ENCODE results near the gene STIP1.

- TF ChIP-seq, protein P1, sequence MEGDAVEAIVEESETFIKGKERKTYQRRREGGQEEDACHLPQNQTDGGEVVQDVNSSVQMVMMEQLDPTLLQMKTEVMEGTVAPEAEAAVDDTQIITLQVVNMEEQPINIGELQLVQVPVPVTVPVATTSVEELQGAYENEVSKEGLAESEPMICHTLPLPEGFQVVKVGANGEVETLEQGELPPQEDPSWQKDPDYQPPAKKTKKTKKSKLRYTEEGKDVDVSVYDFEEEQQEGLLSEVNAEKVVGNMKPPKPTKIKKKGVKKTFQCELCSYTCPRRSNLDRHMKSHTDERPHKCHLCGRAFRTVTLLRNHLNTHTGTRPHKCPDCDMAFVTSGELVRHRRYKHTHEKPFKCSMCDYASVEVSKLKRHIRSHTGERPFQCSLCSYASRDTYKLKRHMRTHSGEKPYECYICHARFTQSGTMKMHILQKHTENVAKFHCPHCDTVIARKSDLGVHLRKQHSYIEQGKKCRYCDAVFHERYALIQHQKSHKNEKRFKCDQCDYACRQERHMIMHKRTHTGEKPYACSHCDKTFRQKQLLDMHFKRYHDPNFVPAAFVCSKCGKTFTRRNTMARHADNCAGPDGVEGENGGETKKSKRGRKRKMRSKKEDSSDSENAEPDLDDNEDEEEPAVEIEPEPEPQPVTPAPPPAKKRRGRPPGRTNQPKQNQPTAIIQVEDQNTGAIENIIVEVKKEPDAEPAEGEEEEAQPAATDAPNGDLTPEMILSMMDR (IDR thresholded peaks at IDR 0.05; ENCODE audit: extremely low read depth in 1 of 2, insufficient read depth in 1 of 2, low read depth in 1 of 2, low read length in 2 of 2), result no peak
- no peak for TF ChIP-seq POLR2A (IDR thresholded peaks at IDR 0.05; ENCODE audit: low read depth, low read length)
- no peak for TF ChIP-seq EZH2 (IDR thresholded peaks at IDR 0.05; ENCODE audit: borderline replicate concordance, low read depth, low read length, severe bottlenecking)
- no peak for TF ChIP-seq POLR2AphosphoS5 (IDR thresholded peaks at IDR 0.05; ENCODE audit: insufficient read depth, low read depth, low read length)
- TF ChIP-seq JUN (IDR thresholded peaks at IDR 0.05; ENCODE audit: borderline replicate concordance, insufficient read depth, insufficient read length, low read depth), result no peak
- no peak for TF ChIP-seq GATA2 (IDR thresholded peaks at IDR 0.05; ENCODE audit: insufficient read depth, insufficient read length, low read depth, low read length)
- no peak for TF ChIP-seq MYC (IDR thresholded peaks at IDR 0.05; ENCODE audit: low read depth, low read length)
These were observed 33.3 kb downstream of the STIP1 start for GRCh38 chr11:64219354-64219684.
